GM18517 (cell line): ENCODE measurements around the gene SLC17A5.
A peak's percentile ranks its signal among the peaks of the same experiment; 100 is the strongest.
"Not testable (repeated sequence)": the region's sequence is repeated elsewhere in the genome, so short reads cannot be mapped to it uniquely, and the experiment has no call there.

ENCODE experiments used
- ATAC-seq: cut with Tn5 transposase; IDR thresholded peaks from one replicate; pipeline ENCODE4 v1.9.1; 2021; ENCODE audit warnings: mild to moderate bottlenecking, moderate library complexity; ENCODE audit not compliant: unreplicated experiment

SLC17A5 gene

GRCh38 chr6:73666393-73666792, 12.6 kb upstream of the SLC17A5 start:
- no peak for ATAC-seq

GRCh38 chr6:73665686-73666319, 12.0 kb upstream of the SLC17A5 start:
- ATAC-seq = peak; percentile 64

GRCh38 chr6:73664701-73665100, 10.9 kb upstream of the SLC17A5 start:
- ATAC-seq = no peak

GRCh38 chr6:73657201-73657600, 3.4 kb upstream of the SLC17A5 start:
- ATAC-seq = no peak

- no peak for ATAC-seq
Observed at GRCh38 chr6:73656531-73657145, 2.8 kb upstream of the SLC17A5 start.

- ATAC-seq = no peak
Observed at GRCh38 chr6:73655341-73655917, 1.6 kb upstream of the SLC17A5 start.

- ATAC-seq = peak; percentile 42
Observed at GRCh38 chr6:73652637-73653570, 888 bp downstream of the SLC17A5 start.

GRCh38 chr6:73649783-73650182, 4.0 kb downstream of the SLC17A5 start:
- no peak for ATAC-seq

- no peak for ATAC-seq
Observed at GRCh38 chr6:73648166-73648565, 5.6 kb downstream of the SLC17A5 start.

- no peak for ATAC-seq
Observed at GRCh38 chr6:73644941-73645591, 8.7 kb downstream of the SLC17A5 start.

GRCh38 chr6:73644030-73644429, 9.8 kb downstream of the SLC17A5 start:
- no peak for ATAC-seq

GRCh38 chr6:73642530-73642929, 11.3 kb downstream of the SLC17A5 start:
- no peak for ATAC-seq

GRCh38 chr6:73640179-73640750, 13.5 kb downstream of the SLC17A5 start:
- no peak for ATAC-seq

- no peak for ATAC-seq
Observed at GRCh38 chr6:73639040-73639439, 14.8 kb downstream of the SLC17A5 start.

- no peak for ATAC-seq
Observed at GRCh38 chr6:73637404-73637803, 16.4 kb downstream of the SLC17A5 start.

- no peak for ATAC-seq
Observed at GRCh38 chr6:73636048-73636447, 17.7 kb downstream of the SLC17A5 start.

GRCh38 chr6:73632346-73632745, 21.4 kb downstream of the SLC17A5 start:
- no peak for ATAC-seq

GRCh38 chr6:73631849-73632248, 21.9 kb downstream of the SLC17A5 start:
- no peak for ATAC-seq

- no peak for ATAC-seq
Observed at GRCh38 chr6:73630401-73630800, 23.4 kb downstream of the SLC17A5 start.

- ATAC-seq = no peak
Observed at GRCh38 chr6:73624896-73625295, 28.9 kb downstream of the SLC17A5 start.

- not testable (repeated sequence) for ATAC-seq
Observed at GRCh38 chr6:73623480-73623879, 30.3 kb downstream of the SLC17A5 start.
